Neural progenitor cell (in vitro differentiated cells): ENCODE results near the gene MTIF2. TPM values are rescaled to one million over a fixed set of nuclear protein-coding genes. Genes with fewer than 3 reads are reported as not detected.
"Not testable (repeated sequence)": the region's sequence is repeated elsewhere in the genome, so short reads cannot be mapped to it uniquely, and the experiment has no call there.

ENCODE experiments used
- DNase-seq: peaks from one replicate; pipeline ENCODE4 v3.0.0-alpha.2; 2016; ENCODE audit warnings: low spot score
- H2AFZ ChIP-seq: fragments of 200-600 bp; sonication (generic); replicated peaks from 2 replicates; pipeline ENCODE4 v1.6.1; 2016; ENCODE audit warnings: antibody characterized with exemption
- H3F3A ChIP-seq: fragments of 200-600 bp; sonication (generic); 2 replicates; pipeline ENCODE4 v1.6.1; 2016; ENCODE audit warnings: antibody characterized with exemption, low read depth
- H3K27ac ChIP-seq: fragments of 200-600 bp; sonication (generic); 2 replicates; pipeline ENCODE4 v1.5.1; 2016; ENCODE audit warnings: mild to moderate bottlenecking
- H3K27me3 ChIP-seq: fragments of 200-600 bp; sonication (generic); 2 replicates; pipeline ENCODE4 v1.6.1; 2016; ENCODE audit warnings: mild to moderate bottlenecking, moderate library complexity
- H3K36me3 ChIP-seq: fragments of 200-600 bp; sonication (generic); 2 replicates; pipeline ENCODE4 v1.5.1; 2016
- H3K4me1 ChIP-seq: fragments of 200-600 bp; sonication (generic); 2 replicates; pipeline ENCODE4 v1.6.1; 2016; ENCODE audit warnings: mixed run types
- H3K4me2 ChIP-seq: fragments of 200-600 bp; sonication (generic); 2 replicates; pipeline ENCODE4 v1.6.1; 2016
- H3K4me3 ChIP-seq: fragments of 200-600 bp; sonication (generic); 2 replicates; pipeline ENCODE4 v1.5.1; 2016
- H3K79me2 ChIP-seq: fragments of 200-600 bp; sonication (generic); 2 replicates; pipeline ENCODE4 v1.6.1; 2016; ENCODE audit warnings: low read depth
- H3K9ac ChIP-seq: fragments of 200-600 bp; sonication (generic); 2 replicates; pipeline ENCODE4 v1.6.1; 2016
- H3K9me3 ChIP-seq: fragments of 200-600 bp; sonication (generic); 2 replicates; pipeline ENCODE4 v1.5.1; 2016; ENCODE audit warnings: low read depth
- H4K20me1 ChIP-seq: fragments of 200-600 bp; sonication (generic); 2 replicates; pipeline ENCODE4 v1.6.1; 2016; ENCODE audit warnings: low read depth
- H3K27ac Mint-ChIP-seq: 3 replicates; pipeline ENCODE4 v1.8.0; 2021; ENCODE audit warnings: mixed read lengths
- H3K27me3 Mint-ChIP-seq: 2 replicates; pipeline ENCODE4 v1.8.0; 2022; ENCODE audit warnings: low read depth, mild to moderate bottlenecking, inconsistent platforms, moderate library complexity, mixed read lengths; ENCODE audit not compliant: insufficient read depth
- H3K36me3 Mint-ChIP-seq: 3 replicates; pipeline ENCODE4 v1.8.0; 2021; ENCODE audit warnings: mixed read lengths
- H3K4me1 Mint-ChIP-seq: 3 replicates; pipeline ENCODE4 v1.8.0; 2021; ENCODE audit warnings: mixed read lengths
- H3K4me3 Mint-ChIP-seq: 3 replicates; pipeline ENCODE4 v1.8.0; 2021; ENCODE audit warnings: mild to moderate bottlenecking, moderate library complexity, mixed read lengths
- H3K9me3 Mint-ChIP-seq: 3 replicates; pipeline ENCODE4 v1.8.0; 2020; ENCODE audit warnings: mixed read lengths
- EZH2 ChIP-seq: fragments of 200-600 bp; sonication (generic); IDR thresholded peaks from 2 replicates; pipeline ENCODE4 v1.6.1; 2017; ENCODE audit warnings: antibody characterized with exemption, mild to moderate bottlenecking, moderate library complexity
- EZH2phosphoT487 ChIP-seq: fragments of 200-600 bp; sonication (generic); IDR thresholded peaks from 2 replicates; pipeline ENCODE4 v1.6.1; 2017; ENCODE audit warnings: antibody characterized with exemption
- total RNA-seq: library from RNA; depleted of rRNA; stranded (reverse); fragments of >200 nt; gene quantifications from 2 replicates; pipeline ENCODE4 v1.2.3, GENCODE V29; 2015; ENCODE audit warnings: low replicate concordance
- TF ChIP-seq, protein P1 (sequence below): fragments of 200-600 bp; sonication (generic); IDR thresholded peaks from 2 replicates; pipeline ENCODE4 v1.5.1; 2017; ENCODE audit warnings: antibody characterized with exemption, mild to moderate bottlenecking

The MTIF2 gene
- total RNA-seq, 1 donor from 2014 or later = 39.2 TPM

DNA sequence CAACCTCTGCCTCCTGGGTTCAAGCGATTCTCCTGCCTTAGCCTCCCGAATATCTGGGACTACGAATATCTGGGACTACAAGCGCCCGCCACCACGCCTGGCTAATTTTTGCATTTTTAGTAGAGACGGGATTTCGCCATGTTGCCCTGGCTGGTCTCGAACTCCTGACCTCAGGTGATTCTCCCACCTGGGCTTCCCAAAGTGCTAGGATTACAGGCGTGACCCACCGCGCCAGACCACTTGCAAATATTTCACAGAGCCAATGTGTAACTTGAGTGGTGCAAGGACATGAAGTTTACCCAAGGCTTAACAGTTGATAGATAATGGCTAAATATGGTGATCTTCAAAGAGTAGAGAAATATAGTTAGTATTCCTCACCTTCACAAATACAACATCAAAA lies 14.1 kb upstream of the MTIF2 start:
- peaks cover 16% of the 10 kb centered on the region for H3K4me1 Mint-ChIP-seq
- H3K27me3 ChIP-seq = no peaks in the 10 kb centered on the region
- H3F3A ChIP-seq = peaks cover 51% of the 10 kb centered on the region
- H3K79me2 ChIP-seq = no peaks in the 10 kb centered on the region
- H3K27me3 Mint-ChIP-seq = no peaks in the 10 kb centered on the region
- H3K27ac ChIP-seq = no peak overlapping the region
- H3K4me3 ChIP-seq = no peak overlapping the region
- H4K20me1 ChIP-seq = no peaks in the 10 kb centered on the region
- H3K4me3 Mint-ChIP-seq = no peak overlapping the region
- H3K9ac ChIP-seq = no peak overlapping the region
- no peaks in the 10 kb centered on the region for H3K9me3 ChIP-seq
- peaks cover 11% of the 10 kb centered on the region for H3K36me3 ChIP-seq
- no peak overlapping the region for H3K27ac Mint-ChIP-seq
- H3K4me1 ChIP-seq = peaks cover 18% of the 10 kb centered on the region
- H3K4me2 ChIP-seq = no peak overlapping the region
- peaks cover 11% of the 10 kb centered on the region for H3K36me3 Mint-ChIP-seq
- no peaks in the 10 kb centered on the region for H3K9me3 Mint-ChIP-seq
- no peak for DNase-seq
- H2AFZ ChIP-seq = no peak overlapping the region
- TF ChIP-seq, protein P1, sequence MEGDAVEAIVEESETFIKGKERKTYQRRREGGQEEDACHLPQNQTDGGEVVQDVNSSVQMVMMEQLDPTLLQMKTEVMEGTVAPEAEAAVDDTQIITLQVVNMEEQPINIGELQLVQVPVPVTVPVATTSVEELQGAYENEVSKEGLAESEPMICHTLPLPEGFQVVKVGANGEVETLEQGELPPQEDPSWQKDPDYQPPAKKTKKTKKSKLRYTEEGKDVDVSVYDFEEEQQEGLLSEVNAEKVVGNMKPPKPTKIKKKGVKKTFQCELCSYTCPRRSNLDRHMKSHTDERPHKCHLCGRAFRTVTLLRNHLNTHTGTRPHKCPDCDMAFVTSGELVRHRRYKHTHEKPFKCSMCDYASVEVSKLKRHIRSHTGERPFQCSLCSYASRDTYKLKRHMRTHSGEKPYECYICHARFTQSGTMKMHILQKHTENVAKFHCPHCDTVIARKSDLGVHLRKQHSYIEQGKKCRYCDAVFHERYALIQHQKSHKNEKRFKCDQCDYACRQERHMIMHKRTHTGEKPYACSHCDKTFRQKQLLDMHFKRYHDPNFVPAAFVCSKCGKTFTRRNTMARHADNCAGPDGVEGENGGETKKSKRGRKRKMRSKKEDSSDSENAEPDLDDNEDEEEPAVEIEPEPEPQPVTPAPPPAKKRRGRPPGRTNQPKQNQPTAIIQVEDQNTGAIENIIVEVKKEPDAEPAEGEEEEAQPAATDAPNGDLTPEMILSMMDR = no peak
- TF ChIP-seq EZH2 = no peak
- no peak for TF ChIP-seq EZH2phosphoT487

GRCh38 chr2:55282110-55282917 lies 13.3 kb upstream of the MTIF2 start:
- Mint-ChIP-seq H3K27me3 (no peaks in the 10 kb centered on the region), H3K27ac (no peak overlapping the region), H3K36me3 (peaks cover 11% of the 10 kb centered on the region), H3K4me1 (peaks cover 16% of the 10 kb centered on the region), H3K9me3 (no peaks in the 10 kb centered on the region), H3K4me3 (peak overlapping the region; percentile 75)
- Histone ChIP-seq H4K20me1 (no peaks in the 10 kb centered on the region), H3K27me3 (no peaks in the 10 kb centered on the region), H3F3A (peaks cover 50% of the 10 kb centered on the region), H3K4me1 (peaks cover 18% of the 10 kb centered on the region), H3K4me3 (peak overlapping the region; percentile 53), H2AFZ (peak overlapping the region; percentile 96), H3K4me2 (peak overlapping the region; percentile 70), H3K79me2 (no peaks in the 10 kb centered on the region), H3K36me3 (peaks cover 6% of the 10 kb centered on the region), H3K27ac (peak overlapping the region; percentile 71), H3K9me3 (no peaks in the 10 kb centered on the region), H3K9ac (no peak overlapping the region)
- peak; percentile 89 for DNase-seq
- TF ChIP-seq EZH2 = no peak
- peak; percentile 36 for TF ChIP-seq EZH2phosphoT487
- TF ChIP-seq, protein P1 = no peak

DNA sequence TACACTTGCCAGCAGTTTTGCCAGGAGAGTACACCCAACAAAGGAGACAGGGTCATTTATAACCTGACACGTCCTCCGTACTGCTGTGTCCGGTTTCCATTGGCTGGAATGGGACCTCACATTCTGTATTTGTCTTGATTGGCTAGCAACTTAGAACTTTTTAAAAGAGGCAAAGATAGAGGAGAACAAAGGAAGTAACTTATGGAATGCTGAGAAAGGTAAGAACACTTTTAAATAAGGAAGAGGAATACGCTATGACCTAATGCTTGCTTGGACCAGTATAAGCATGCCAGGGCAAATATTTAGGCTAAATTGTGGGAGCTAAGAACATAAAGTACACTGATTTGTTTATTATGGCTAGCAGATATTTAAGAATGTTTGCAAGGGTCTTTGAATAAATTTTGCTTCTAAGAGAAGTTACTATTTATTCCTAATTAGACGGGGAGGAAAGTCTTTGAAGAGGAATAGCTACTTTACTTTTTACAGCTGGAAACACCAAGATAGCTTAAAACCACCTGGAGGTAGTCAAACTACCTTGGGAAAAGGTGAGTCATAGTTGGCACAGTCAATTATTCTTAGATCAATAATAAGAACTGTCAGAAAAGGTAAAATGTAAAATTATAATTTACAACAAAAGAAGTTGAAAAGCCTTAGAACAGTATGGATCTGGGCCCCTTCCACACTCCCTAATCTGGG lies 12.0 kb upstream of the MTIF2 start:
- H3K9me3 Mint-ChIP-seq, H3K27ac ChIP-seq, H3K36me3 Mint-ChIP-seq, H3K79me2 ChIP-seq, H3K27me3 Mint-ChIP-seq, H4K20me1 ChIP-seq, H2AFZ ChIP-seq, H3K9me3 ChIP-seq, H3K27me3 ChIP-seq, H3K9ac ChIP-seq, H3K27ac Mint-ChIP-seq, DNase-seq, H3K4me3 ChIP-seq, H3K36me3 ChIP-seq: not testable (repeated sequence)
- peak overlapping the region; percentile 59 for H3K4me3 Mint-ChIP-seq
- Histone ChIP-seq H3F3A (peaks cover 46% of the 10 kb centered on the region), H3K4me1 (peaks cover 18% of the 10 kb centered on the region), H3K4me2 (peak overlapping the region; percentile 70)
- H3K4me1 Mint-ChIP-seq = peaks cover 16% of the 10 kb centered on the region

DNA sequence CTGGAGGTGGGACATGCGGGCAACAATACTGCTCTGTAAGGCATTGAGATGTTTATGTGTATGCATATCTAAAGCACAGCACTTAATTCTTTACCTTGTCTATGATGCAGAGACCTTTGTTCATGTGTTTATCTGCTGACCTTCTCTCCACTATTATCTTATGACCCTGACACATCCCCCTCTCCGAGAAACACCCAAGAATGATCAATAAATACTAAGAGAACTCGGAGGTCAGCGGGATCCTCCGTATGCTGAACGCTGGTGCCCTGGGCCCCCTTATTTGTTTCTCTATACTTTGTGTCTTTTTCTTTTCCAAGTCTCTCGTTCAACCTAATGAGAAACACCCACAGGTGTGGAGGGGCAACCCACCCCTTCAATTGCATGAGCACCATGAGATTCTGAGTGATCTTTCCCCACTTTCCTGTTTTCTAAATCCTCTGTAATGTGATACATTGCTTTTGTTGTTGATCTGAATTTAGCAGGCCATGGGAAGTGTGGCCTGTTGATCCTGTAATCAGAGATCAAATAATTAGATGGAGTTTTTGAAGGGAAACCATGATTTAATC lies 10.9 kb upstream of the MTIF2 start:
- not testable (repeated sequence) for H3K36me3 Mint-ChIP-seq, H3K9me3 ChIP-seq, H4K20me1 ChIP-seq, H2AFZ ChIP-seq, H3K27ac Mint-ChIP-seq, H3K4me3 Mint-ChIP-seq, H3K9me3 Mint-ChIP-seq, H3K27ac ChIP-seq, H3K36me3 ChIP-seq, H3K27me3 Mint-ChIP-seq, H3K9ac ChIP-seq, H3K27me3 ChIP-seq, H3K79me2 ChIP-seq
- peak overlapping the region; percentile 71 for H3K4me2 ChIP-seq
- H3K4me1 ChIP-seq = peaks cover 18% of the 10 kb centered on the region
- peaks cover 41% of the 10 kb centered on the region for H3F3A ChIP-seq
- DNase-seq = peak; percentile 2
- peak overlapping the region; percentile 30 for H3K4me3 ChIP-seq
- peaks cover 16% of the 10 kb centered on the region for H3K4me1 Mint-ChIP-seq

- Histone ChIP-seq H3K4me3 (peak overlapping the region; percentile 30), H2AFZ (peak overlapping the region; percentile 84), H3F3A (peaks cover 40% of the 10 kb centered on the region), H3K4me1 (peaks cover 18% of the 10 kb centered on the region), H3K4me2 (peak overlapping the region; percentile 71)
- Mint-ChIP-seq H3K4me1 (peaks cover 16% of the 10 kb centered on the region), H3K4me3 (peak overlapping the region; percentile 43)
- H3K27me3 Mint-ChIP-seq, H3K79me2 ChIP-seq, H3K9ac ChIP-seq, H3K9me3 ChIP-seq, H3K27ac ChIP-seq, H3K9me3 Mint-ChIP-seq, H3K36me3 Mint-ChIP-seq, H3K27ac Mint-ChIP-seq, H3K36me3 ChIP-seq, H3K27me3 ChIP-seq, H4K20me1 ChIP-seq: not testable (repeated sequence)
- peak; percentile 48 for DNase-seq
Observed at GRCh38 chr2:55279214-55279835, 10.3 kb upstream of the MTIF2 start.
